Muscle layer of colon (tissue), 2 donors: Measurements from ENCODE around the gene SCAMP5.

Experiments
- H3K27ac ChIP-seq: one replicate; pipeline ENCODE4 v1.7.0; 2013; ENCODE audit warnings: low read depth, mild to moderate bottlenecking, low read length, moderate library complexity
- H3K27me3 ChIP-seq, 2 donors: one replicate each; pipeline ENCODE4 v1.7.0; 2013; ENCODE audit warnings: low read length in 2 of 2, mild to moderate bottlenecking in 2 of 2; ENCODE audit not compliant: insufficient read depth in 2 of 2, control insufficient read depth in 1 of 2
- H3K36me3 ChIP-seq: one replicate; pipeline ENCODE4 v1.7.0; 2013; ENCODE audit warnings: mild to moderate bottlenecking, low read length; ENCODE audit not compliant: insufficient read depth
- H3K4me1 ChIP-seq: one replicate; pipeline ENCODE4 v1.7.0; 2013; ENCODE audit warnings: mild to moderate bottlenecking, low read length; ENCODE audit not compliant: insufficient read depth
- H3K4me3 ChIP-seq, 2 donors: one replicate each; pipeline ENCODE4 v1.7.0; 2013; ENCODE audit warnings: low read length in 2 of 2, low read depth in 1 of 2, mild to moderate bottlenecking in 1 of 2, moderate library complexity in 1 of 2
- H3K9ac ChIP-seq: one replicate; pipeline ENCODE4 v1.7.0; 2013; ENCODE audit warnings: low read length
- H3K9me3 ChIP-seq: one replicate; pipeline ENCODE4 v1.7.0; 2013; ENCODE audit warnings: mild to moderate bottlenecking, low read length
- donor health status: abdominal sarcoma.
- donor health status: Adenocarcinoma of cecum.

The SCAMP5 gene

DNA sequence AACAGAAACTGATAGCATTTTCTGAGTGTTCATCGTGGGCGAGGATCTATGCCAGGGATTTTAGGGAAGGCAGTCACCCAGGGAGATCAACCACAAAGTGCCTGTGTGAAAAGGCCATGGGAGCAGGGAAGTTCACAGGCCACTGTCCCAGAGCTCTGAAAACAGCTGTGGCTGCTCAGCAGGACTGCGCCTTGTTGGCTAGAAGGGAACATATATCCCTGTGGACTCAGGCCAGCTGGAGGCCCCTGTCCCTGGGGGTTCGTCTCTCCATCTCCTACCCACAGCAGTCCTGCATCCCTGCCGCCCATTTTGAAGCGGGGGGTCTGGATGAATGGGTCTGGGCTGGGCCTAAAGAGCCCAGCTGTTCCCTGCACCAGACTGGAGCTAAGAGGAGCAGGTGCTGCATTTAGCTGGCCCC is 55.8 kb downstream of the SCAMP5 start:
- no peak overlapping the region for H3K9ac ChIP-seq
- peaks cover 30% of the 10 kb centered on the region for H3K4me1 ChIP-seq
- H3K4me3 ChIP-seq = no peak overlapping the region
- no peaks in the 10 kb centered on the region for H3K9me3 ChIP-seq
- H3K27me3 ChIP-seq = no peaks in the 10 kb centered on the region
- no peak overlapping the region for H3K27ac ChIP-seq
- H3K36me3 ChIP-seq = no peaks in the 10 kb centered on the region

- H3K27ac ChIP-seq = no peak overlapping the region
- no peak overlapping the region for H3K4me3 ChIP-seq
- no peaks in the 10 kb centered on the region for H3K27me3 ChIP-seq
- no peak overlapping the region for H3K9ac ChIP-seq
- no peaks in the 10 kb centered on the region for H3K9me3 ChIP-seq
- no peaks in the 10 kb centered on the region for H3K36me3 ChIP-seq
- peaks cover 28% of the 10 kb centered on the region for H3K4me1 ChIP-seq
These were observed 56.3 kb downstream of the SCAMP5 start for GRCh38 chr15:75051711-75052110.

DNA sequence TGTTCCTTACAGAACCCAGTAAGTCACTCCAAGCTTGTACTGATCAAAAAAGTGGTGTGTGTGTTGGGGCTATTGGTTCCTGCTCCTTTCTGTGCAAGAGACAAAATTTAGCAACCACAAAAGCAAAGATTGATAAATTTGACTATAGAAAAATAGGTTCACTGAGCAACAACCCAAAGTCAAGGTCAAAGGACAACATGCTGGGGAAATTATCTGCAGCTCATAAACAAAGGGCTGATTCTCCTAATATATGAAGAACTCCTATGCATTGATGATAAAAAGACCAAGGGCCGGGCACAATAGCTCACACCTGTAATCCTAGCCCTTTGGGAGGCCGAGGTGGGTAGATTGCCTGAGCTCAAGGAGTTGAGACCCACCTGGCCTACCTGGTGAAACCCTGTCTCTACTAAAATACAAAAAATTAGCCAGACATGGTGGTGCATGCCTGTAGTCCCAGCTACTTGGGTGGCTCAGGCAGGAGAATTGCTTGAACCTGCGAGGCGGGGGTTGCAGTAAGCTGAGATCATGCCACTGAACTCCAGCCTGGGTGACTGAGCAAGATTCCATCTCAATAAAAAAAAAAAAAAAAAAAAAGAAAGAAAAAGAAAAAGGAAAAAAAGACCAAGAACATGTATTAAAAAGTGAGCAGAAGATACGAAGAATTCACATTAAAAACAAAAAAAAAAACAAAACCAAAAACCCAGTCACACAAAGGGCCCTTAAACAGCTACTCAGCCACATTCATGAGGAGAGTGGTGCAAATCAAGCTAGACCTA is 57.8 kb downstream of the SCAMP5 start:
- H3K9ac ChIP-seq = no peak overlapping the region
- H3K36me3 ChIP-seq = no peaks in the 10 kb centered on the region
- no peaks in the 10 kb centered on the region for H3K9me3 ChIP-seq
- peaks cover 15% of the 10 kb centered on the region for H3K4me1 ChIP-seq
- H3K4me3 ChIP-seq = no peak overlapping the region
- no peak overlapping the region for H3K27ac ChIP-seq
- H3K27me3 ChIP-seq = no peaks in the 10 kb centered on the region

DNA sequence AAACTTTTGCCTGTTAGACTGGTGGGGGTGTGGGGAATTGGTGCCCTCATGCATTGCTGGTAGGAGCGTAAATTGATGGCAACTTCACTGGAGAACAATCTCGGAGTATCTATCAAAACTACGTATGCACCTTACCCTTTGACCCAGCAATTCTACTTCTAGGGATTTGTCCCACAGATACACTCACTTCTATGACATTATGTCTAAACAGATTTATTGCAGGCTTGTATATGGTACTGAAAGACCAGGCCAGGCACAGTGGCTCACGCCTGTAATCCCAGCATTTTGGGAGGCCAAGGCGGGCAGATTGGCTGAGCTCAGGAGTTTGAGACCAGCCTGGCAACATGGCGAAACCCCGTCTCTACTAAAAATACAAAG is 58.4 kb downstream of the SCAMP5 start:
- no peak overlapping the region for H3K9ac ChIP-seq
- H3K9me3 ChIP-seq = no peaks in the 10 kb centered on the region
- H3K27me3 ChIP-seq = no peaks in the 10 kb centered on the region
- H3K36me3 ChIP-seq = no peaks in the 10 kb centered on the region
- H3K4me3 ChIP-seq = no peak overlapping the region
- peaks cover 15% of the 10 kb centered on the region for H3K4me1 ChIP-seq
- H3K27ac ChIP-seq = no peak overlapping the region

DNA sequence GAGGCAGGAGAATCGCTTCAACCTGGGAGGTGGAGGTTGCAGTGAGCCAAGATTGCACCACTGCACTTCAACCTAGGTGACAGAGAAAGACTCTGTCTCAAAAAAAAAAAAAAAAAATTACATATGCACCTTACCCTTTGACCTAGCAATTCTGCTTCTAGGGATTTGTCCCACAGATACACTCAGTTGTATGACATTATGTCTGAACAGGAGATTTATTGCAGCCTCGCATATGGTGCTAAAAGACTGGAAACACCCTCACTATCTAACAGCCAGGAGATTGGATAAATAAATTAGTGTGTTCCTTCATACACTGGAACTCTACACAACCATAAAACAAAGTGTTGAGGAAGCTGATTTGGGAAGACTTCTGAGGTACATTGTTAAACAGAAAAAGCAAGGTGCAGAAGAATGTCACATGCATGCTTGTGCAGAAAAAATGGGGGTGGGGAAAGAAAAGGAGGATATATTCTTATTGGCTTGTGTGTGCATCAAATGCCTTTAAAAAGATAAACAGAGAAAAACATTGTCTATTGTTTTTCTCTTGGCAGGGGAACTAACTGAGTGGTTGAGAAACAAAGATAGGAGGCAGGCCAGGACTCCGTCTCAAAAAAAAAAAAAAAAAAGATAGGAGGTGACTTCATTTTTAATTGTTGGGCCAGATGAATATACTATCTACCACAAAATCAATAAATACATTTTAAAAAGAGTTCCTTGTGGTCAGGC is 59.0 kb downstream of the SCAMP5 start:
- peaks cover 9% of the 10 kb centered on the region for H3K4me1 ChIP-seq
- no peaks in the 10 kb centered on the region for H3K9me3 ChIP-seq
- no peaks in the 10 kb centered on the region for H3K27me3 ChIP-seq
- H3K9ac ChIP-seq = no peak overlapping the region
- H3K4me3 ChIP-seq = no peak overlapping the region
- H3K27ac ChIP-seq = no peak overlapping the region
- H3K36me3 ChIP-seq = no peaks in the 10 kb centered on the region

- no peak overlapping the region for H3K4me3 ChIP-seq
- no peaks in the 10 kb centered on the region for H3K27me3 ChIP-seq
- H3K36me3 ChIP-seq = no peaks in the 10 kb centered on the region
- no peaks in the 10 kb centered on the region for H3K4me1 ChIP-seq
- H3K27ac ChIP-seq = no peak overlapping the region
- H3K9me3 ChIP-seq = no peaks in the 10 kb centered on the region
- no peak overlapping the region for H3K9ac ChIP-seq
These were observed 60.7 kb downstream of the SCAMP5 start for GRCh38 chr15:75056036-75056435.

GRCh38 chr15:75058127-75058905 is 63.0 kb downstream of the SCAMP5 start:
- Histone ChIP-seq H3K36me3 (no peaks in the 10 kb centered on the region), H3K9ac (no peak overlapping the region), H3K27me3 (no peaks in the 10 kb centered on the region), H3K4me3 (no peak overlapping the region), H3K4me1 (no peaks in the 10 kb centered on the region), H3K9me3 (no peaks in the 10 kb centered on the region), H3K27ac (no peak overlapping the region)

DNA sequence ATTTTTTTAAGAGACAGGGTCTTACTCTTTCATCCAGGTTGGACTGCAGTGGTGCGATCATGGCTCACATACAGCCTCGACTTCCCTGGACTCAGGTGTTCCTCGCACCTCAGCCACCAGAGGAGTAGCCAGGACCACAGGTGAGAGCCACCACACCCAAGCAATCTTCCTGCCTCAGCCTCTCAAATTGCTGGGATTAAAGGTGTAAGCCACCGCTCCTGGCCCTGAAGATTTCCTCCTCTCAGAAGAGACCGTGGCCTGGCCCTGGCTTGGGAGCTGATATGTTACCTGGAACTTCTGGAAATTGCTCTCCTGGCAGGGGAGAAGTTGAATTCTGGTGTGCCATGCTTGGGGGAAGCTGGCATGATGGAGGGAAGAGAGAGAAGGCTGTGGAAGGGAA is 64.2 kb downstream of the SCAMP5 start:
- H3K27ac ChIP-seq = no peak overlapping the region
- no peaks in the 10 kb centered on the region for H3K9me3 ChIP-seq
- no peaks in the 10 kb centered on the region for H3K27me3 ChIP-seq
- no peak overlapping the region for H3K4me3 ChIP-seq
- H3K4me1 ChIP-seq = no peaks in the 10 kb centered on the region
- H3K9ac ChIP-seq = no peak overlapping the region
- H3K36me3 ChIP-seq = no peaks in the 10 kb centered on the region

GRCh38 chr15:75061272-75061671 is 65.9 kb downstream of the SCAMP5 start:
- Histone ChIP-seq H3K4me3 (no peak overlapping the region), H3K4me1 (no peaks in the 10 kb centered on the region), H3K9me3 (no peaks in the 10 kb centered on the region), H3K9ac (no peak overlapping the region), H3K27me3 (no peaks in the 10 kb centered on the region), H3K36me3 (no peaks in the 10 kb centered on the region), H3K27ac (no peak overlapping the region)

DNA sequence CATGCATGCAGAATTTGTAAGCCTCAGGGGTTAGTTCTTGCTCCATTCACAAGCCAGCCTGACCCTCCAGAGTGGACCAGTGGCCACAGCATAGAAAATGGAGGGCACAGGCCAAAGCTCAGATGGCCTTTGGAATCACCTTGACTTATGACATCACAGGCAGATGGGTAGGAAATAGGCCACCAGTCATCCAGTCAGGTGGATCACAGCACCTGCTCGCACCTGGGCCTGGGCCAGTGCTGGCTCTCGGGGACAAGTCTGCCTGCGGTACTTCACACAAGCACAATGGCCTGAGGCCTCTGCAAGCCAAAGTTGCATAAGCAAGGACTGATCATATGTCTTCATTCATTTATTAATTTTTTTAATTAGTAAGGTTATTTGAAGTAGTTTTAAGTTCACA is 67.3 kb downstream of the SCAMP5 start:
- Histone ChIP-seq H3K36me3 (no peaks in the 10 kb centered on the region), H3K4me1 (no peaks in the 10 kb centered on the region), H3K27ac (no peak overlapping the region), H3K9me3 (no peaks in the 10 kb centered on the region), H3K4me3 (no peak overlapping the region), H3K27me3 (no peaks in the 10 kb centered on the region), H3K9ac (no peak overlapping the region)

DNA sequence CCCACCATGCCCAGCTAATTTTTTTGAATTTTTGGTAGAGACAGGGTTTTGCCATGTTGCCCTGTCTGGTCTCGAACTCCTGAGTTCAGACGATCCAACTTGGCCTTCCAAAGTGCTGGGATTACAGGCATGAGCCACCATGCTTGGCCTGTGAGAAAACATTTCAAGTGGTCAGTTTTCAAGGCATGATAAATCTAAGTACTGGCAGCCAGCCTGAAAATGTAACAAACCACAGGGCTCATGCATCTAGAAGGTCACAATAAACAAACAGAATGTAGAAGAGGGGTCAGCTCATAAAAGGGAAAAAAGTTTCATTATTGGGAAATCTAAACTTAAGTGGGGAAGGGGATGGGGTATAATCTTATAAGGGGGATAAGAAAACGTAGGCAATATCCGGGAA is 68.0 kb downstream of the SCAMP5 start:
- Histone ChIP-seq H3K36me3 (no peaks in the 10 kb centered on the region), H3K27ac (no peak overlapping the region)

More for the DNA sequence above, 68.0 kb downstream of the SCAMP5 start:
- no peaks in the 10 kb centered on the region for H3K9me3 ChIP-seq
- no peaks in the 10 kb centered on the region for H3K4me1 ChIP-seq
- no peaks in the 10 kb centered on the region for H3K27me3 ChIP-seq
- H3K9ac ChIP-seq = no peak overlapping the region
- no peak overlapping the region for H3K4me3 ChIP-seq
